GM19397 (cell line): ENCODE measurements around the gene DAG1.

Experiments used
- ATAC-seq: cut with Tn5 transposase; IDR thresholded peaks from one replicate; pipeline ENCODE4 v1.9.1; 2021; ENCODE audit warnings: mild to moderate bottlenecking, moderate library complexity; ENCODE audit not compliant: unreplicated experiment

The DAG1 gene

GRCh38 chr3:49469936-49470713, at the start of gene DAG1:
Gene DAG1, plus strand, starts transcription at chr3:49470267. Its CDS starts 40,268 bp downstream, at chr3:49510535.
- peak; percentile 86 for ATAC-seq

- no peak for ATAC-seq
Observed at GRCh38 chr3:49421890-49422378, 48.1 kb upstream of the DAG1 start.

DNA sequence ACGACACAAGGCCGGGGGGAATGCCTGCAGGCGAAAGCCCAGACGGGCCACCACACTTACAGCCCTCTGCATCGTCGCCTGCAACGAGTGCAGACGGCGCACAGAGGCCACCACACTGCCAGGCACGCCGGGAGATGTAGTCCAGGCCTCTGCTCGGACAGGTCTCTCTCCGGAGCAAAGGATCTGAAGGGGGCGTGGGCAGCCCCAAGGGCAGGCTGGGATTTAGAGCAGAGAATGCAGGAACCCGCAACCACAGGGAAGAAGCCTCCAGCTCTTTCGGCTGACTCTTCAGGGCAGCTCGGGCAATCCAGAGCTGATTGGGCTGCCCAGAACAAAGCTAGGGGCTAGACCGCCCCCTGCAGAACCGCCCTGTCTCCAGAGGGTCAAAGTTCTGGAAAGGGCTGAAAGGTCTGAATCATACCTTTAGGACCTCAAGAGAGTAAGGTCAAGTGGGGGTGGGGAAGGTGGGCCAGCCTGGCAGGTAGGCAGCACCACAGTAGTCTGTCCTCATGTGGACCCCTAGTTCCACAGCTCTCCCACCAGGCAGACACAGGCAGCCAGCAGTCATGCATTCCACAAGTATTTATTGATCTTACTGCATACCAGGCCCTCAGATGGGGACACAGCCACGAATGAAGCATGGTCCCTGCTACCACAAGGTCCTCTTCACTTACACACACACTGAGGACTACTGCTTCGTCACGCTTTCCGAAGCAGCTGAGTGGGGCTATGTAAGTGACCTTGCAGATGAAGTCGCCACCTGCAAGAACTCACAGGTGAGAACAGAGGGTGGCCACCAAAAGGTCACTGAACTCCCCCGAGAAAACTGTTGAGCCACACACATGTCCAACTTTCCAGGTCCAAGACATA, 47.5 kb upstream of the DAG1 start, which contains the start of gene AMT:
TSS of gene AMT (minus strand) at position 95 of the 870 bp plus-strand sequence. CDS start at position 72, 23 bp downstream.
- no peak for ATAC-seq

DNA sequence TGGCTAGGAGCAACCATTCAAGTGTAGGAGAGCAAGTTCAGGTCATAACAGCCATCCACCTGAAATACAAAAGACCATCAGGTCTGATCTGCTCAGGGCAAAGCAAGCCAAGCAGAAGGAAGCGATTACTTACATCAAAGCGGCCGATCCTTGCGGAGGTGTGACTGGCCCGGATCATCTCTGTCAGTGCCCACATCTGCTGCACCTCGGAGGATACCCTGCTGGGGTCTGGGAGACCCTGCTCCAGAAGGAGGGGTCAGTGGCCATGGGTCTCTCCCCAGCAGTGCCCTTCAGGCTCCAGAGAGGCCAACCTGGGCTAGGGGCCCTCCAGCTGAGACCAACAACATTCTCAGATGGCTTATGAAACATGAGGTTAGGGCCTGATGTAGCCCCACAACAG, 45.3 kb upstream of the DAG1 start:
- ATAC-seq, result no peak

DNA sequence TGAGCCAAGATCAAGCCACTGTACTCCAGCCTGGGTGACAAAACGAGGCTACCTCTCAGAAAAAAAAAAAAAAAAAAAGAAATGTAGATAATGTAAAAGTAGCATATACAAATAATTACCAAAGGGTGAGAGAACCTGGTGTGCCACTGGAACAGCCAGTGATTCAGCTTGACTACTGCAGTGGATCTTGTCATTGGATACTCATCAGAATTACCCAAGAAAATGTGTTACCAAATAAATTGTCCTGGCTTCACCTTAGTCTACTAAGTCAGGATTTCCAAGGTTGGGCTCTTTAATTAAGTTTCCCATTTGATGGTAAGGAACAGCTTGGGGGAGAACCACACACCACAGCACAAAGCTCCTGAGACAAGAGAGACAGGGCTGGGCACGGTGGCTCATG, 42.5 kb upstream of the DAG1 start:
- ATAC-seq, result no peak

DNA sequence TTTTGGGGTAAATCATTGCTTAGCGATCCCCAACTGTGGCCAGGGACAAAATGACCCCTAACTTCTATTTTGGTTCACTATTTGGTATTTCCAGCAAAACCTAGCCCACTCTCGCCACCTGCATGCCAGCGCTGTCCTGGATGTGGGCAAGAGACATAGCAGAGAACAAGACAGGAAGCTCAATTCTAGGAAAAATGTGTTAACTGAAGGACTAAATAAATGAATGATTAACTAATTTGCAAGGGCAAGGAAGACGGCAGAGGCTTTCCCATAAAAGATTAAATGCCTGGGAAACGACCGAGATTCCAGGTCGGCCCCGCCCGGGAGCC, 41.4 kb upstream of the DAG1 start:
- no peak for ATAC-seq

GRCh38 chr3:49434731-49435130, 35.3 kb upstream of the DAG1 start:
- ATAC-seq, result no peak

DNA sequence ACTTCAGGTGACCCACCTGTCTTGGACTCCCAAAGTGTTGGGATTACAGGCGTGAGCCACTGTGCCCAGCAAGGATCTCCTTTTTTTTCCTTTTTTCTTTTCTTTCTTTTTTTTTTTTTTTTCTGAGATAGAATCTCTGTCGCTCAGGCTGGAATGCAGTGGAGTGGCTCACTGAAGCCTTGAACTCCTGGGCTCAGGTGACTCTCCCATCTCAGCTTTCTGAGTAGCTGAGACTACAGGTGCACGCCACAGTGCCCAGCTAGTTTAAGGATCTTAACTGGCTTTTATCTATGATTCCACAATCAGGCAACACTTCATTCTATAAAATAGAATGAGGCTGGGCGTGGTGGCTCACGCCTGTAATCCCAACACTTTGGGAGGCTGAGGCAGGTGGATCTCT, 24.7 kb upstream of the DAG1 start:
- ATAC-seq, result no peak

DNA sequence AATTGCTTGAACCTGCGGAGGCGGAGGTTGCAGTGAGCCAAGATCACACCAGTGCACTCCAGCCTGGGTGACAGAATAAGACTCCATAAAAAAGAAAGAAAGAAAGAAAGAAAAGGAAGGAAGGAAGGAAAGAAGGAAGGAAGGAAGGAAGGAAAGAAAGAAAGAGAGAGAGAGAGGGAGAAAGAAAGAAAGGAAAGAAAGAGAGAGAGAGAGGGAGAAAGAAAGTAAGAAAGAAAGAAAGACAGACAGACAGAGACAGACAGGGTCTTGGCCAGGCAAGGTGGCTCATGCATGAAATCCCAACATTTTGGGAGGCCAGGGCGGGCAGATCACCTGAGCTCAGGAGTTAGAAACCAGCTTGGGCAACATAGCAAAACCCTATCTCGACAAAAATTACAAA, 16.4 kb upstream of the DAG1 start:
- ATAC-seq, result no peak

GRCh38 chr3:49454458-49454857, 15.6 kb upstream of the DAG1 start:
- ATAC-seq, result no peak

- ATAC-seq, result no peak
Observed at GRCh38 chr3:49454898-49455681, 15.0 kb upstream of the DAG1 start.

- ATAC-seq, result no peak
Observed at GRCh38 chr3:49456466-49456865, 13.6 kb upstream of the DAG1 start.

DNA sequence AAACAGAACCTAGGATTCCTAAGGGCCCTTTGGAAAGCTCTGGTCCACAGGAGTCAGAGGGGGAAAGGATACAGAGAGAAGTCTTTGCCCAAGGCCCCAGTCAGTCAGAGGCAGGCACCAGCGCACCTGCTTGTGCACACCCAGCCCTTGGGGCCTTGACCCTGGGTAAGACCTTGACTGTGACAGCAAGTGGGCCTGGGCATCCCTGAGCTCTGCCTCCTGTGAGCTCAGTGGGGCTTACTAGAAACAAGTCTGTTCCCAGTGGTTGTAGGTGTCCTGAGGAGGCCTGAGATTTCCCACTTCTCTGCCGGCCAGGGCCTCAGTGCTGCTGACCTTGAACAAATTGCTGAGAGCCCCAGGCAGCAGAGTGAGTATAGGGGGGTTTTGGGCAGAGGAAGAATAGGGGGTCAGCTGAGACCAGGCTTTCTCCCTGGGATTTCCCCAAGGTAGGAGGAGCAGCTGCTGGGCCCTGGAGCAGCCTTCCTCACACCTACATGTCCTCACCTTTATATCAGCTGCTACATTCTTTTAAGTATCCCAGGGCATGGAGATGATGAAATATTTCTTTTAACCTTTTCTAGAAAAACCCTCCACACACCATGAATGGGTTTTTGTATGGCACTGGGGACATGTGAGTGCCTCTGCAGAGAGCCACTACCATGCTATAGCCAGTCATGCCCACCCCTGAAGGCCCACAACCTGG, 9.7 kb upstream of the DAG1 start:
- ATAC-seq, result no peak

- no peak for ATAC-seq
Observed at GRCh38 chr3:49460956-49461355, 9.1 kb upstream of the DAG1 start.

- ATAC-seq, result no peak
Observed at GRCh38 chr3:49461443-49462171, 8.5 kb upstream of the DAG1 start.

- ATAC-seq, result no peak
Observed at GRCh38 chr3:49462222-49462621, 7.8 kb upstream of the DAG1 start.

- no peak for ATAC-seq
Observed at GRCh38 chr3:49465270-49466034, 4.6 kb upstream of the DAG1 start.

- ATAC-seq, result no peak
Observed at GRCh38 chr3:49466085-49466484, 4.0 kb upstream of the DAG1 start.
